Dermis blood vessel endothelial cell (primary cell): ENCODE data around the gene FEZF2. TPM values are rescaled to one million over a fixed set of nuclear protein-coding genes. Genes with fewer than 3 reads are reported as not detected.

Source experiments
- DNase-seq: peaks from one replicate; pipeline ENCODE4 v3.0.0; 2010
- total RNA-seq: library from RNA; depleted of rRNA; stranded (reverse); fragments of >200 nt; gene quantifications from 2 replicates; pipeline ENCODE4 v1.2.3, GENCODE V29; 2014

FEZF2 gene
- total RNA-seq, 1 donor from 2014 or later: not detected

- DNase-seq: no peak
Observed at GRCh38 chr3:62325896-62326295, 47.5 kb downstream of the FEZF2 start.

- no peak for DNase-seq
Observed at GRCh38 chr3:62323241-62323640, 50.1 kb downstream of the FEZF2 start.
